Measurements from ENCODE around the gene STON2. TPM values are rescaled to one million over a fixed set of nuclear protein-coding genes. Genes with fewer than 3 reads are reported as not detected.

The STON2 gene
- total and polyA plus RNA-seq, 2 of the 8 experiments (the other 6 are each of a cell fraction or from before 2014, with no cell fraction given) = 8.9 to 50.0 TPM

DNA sequence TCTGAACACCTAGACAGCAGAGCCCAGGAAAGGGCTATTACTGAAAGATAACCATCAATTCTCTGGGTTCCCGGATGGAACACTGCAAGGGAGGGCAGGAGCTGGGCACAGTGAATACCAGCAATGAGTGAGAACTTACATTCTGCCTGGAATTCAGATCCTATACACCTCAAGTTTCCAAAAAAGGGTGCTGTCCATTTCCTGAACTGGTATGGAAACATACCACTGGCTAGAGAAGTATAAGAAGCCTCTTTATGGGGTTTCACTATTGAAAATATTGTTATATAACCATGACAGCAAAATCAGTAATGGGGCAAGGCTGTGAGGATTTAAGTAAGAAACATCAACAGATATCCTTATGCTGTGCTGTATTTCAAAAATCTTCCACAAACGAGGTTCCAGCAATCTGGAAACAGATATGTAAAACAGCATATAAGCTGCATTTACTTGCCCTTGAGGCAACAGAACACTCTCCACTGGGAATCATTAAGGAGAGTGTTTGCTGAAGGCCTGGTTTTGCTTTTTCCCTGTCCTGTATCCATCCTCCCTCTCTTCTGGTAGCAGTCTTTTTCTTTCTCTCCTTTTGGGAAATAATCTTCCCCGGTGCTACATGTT lies 126.1 kb downstream of the STON2 start:
- Histone ChIP-seq H4K5ac (ENCODE audit: insufficient read length, low read depth, low read length) (no peak overlapping the region), H3K79me2 (ENCODE audit: control insufficient read depth in 1 of 2, insufficient read depth in 2 of 2, low read length in 2 of 2) (no peaks in the 10 kb centered on the region), H3K79me1 (ENCODE audit: low read depth, low read length) (no peaks in the 10 kb centered on the region), H4K20me1 (replicated peaks in 1 of 2; ENCODE audit: control insufficient read depth in 1 of 2, insufficient read depth in 2 of 2, low read length in 2 of 2) (no peaks in the 10 kb centered on the region), H3K4ac (replicated peaks; ENCODE audit: insufficient read length, low read depth, low read length) (no peak overlapping the region), H3K4me2 (ENCODE audit: insufficient read depth in 1 of 2, low read depth in 2 of 2, low read length in 2 of 2) (no peak overlapping the region), H3K56ac (replicated peaks; ENCODE audit: insufficient read length, low read depth, low read length) (no peak overlapping the region), H3K27ac (ENCODE audit: low read depth, low read length) (no peak overlapping the region), H3K18ac (ENCODE audit: extremely low read depth, low read length) (no peak overlapping the region), H3K14ac (ENCODE audit: insufficient read length) (no peak overlapping the region), H3K27me3 (replicated peaks in 1 of 4; ENCODE audit: control insufficient read depth in 3 of 4, extremely low read depth in 1 of 4, insufficient read depth in 3 of 4, low read length in 3 of 4) (no peaks in the 10 kb centered on the region), H2BK20ac (ENCODE audit: low read length) (no peak overlapping the region), H2AFZ (ENCODE audit: low read length) (no peak overlapping the region), H4K91ac (replicated peaks; ENCODE audit: insufficient read length, low read length) (no peak overlapping the region), H3K9ac (replicated peaks in 1 of 4; ENCODE audit: extremely low read depth in 1 of 4, low read depth in 3 of 4, low read length in 3 of 4) (no peak overlapping the region), H3K23ac (ENCODE audit: insufficient read length) (no peak overlapping the region), H3K9me3 (ENCODE audit: insufficient read depth in 2 of 2, low read depth in 1 of 2, low read length in 1 of 2) (no peaks in the 10 kb centered on the region), H2AK5ac (ENCODE audit: low read depth, low read length) (no peak overlapping the region), H3K23me2 (ENCODE audit: low read depth, low read length) (no peaks in the 10 kb centered on the region), H2BK12ac (ENCODE audit: low read depth, low read length) (no peak overlapping the region), H4K8ac (ENCODE audit: extremely low read depth, insufficient read depth, low read length) (no peak overlapping the region), H2BK15ac (ENCODE audit: low read length) (no peak overlapping the region), H3K4me1 (replicated peaks in 1 of 4; ENCODE audit: control insufficient read depth in 3 of 4, insufficient read depth in 4 of 4, low read length in 3 of 4) (no peaks in the 10 kb centered on the region), H2BK5ac (ENCODE audit: low read depth, low read length) (no peak overlapping the region), H2BK120ac (replicated peaks; ENCODE audit: low read depth, low read length) (no peak overlapping the region), H3K4me3 (ENCODE audit: extremely low read depth in 1 of 4, insufficient read depth in 2 of 4, low read depth in 3 of 4, low read length in 4 of 4) (no peak overlapping the region), H3K36me3 (ENCODE audit: control insufficient read depth in 2 of 4, insufficient read depth in 4 of 4, low read length in 3 of 4) (peaks cover 5 to 15% (median 8%) of the 10 kb centered on the region in 4 experiments; a peak in 5 of 8 replicates)
- 82% methylated on average over 3 of the region's 3 CpGs; no CpG with 5 or more reads in 1 of the 2 experiments for WGBS, 2 experiments (ENCODE audit: extremely low coverage in 1 of 2, insufficient coverage in 1 of 2, insufficient read length in 1 of 2, insufficient replicate concordance in 2 of 2, low coverage in 1 of 2, low lambda C conversion rate in 2 of 2, missing lambda C conversion rate in 1 of 2)
- ChIA-PET POLR2A (ENCODE audit: partially characterized antibody) (interaction anchor here (1.2 kb wide), 1 partner anchor 53 kb away, joined by 3 read pairs; the partner anchor contains the start of gene GTF2A1), CTCF (ENCODE audit: partially characterized antibody) (interaction anchor here (0.6 to 20.7 kb wide), 9 partner anchors 24 to 239 kb away, joined by 3 to 426 read pairs (median 4); no protein-coding TSS in a partner anchor)
- FAIRE-seq = no peak
- DNase-seq (ENCODE audit: low read depth in 1 of 2, low spot score in 2 of 2) = no peak
- TF ChIP-seq KDM1A (IDR thresholded peaks at IDR 0.05; ENCODE audit: borderline replicate concordance, low read length) (no peak), TAF1 (IDR thresholded peaks at IDR 0.05; ENCODE audit: low read depth, low read length) (no peak), TEAD4 (IDR thresholded peaks at IDR 0.05; ENCODE audit: low read depth, low read length) (no peak), RAD21 (IDR thresholded peaks at IDR 0.05 in 1 of 2, conservative IDR thresholded peaks at IDR 0.05 in 1 of 2; ENCODE audit: low read depth in 2 of 2, low read length in 2 of 2) (no peak), MAFK (IDR thresholded peaks at IDR 0.05; ENCODE audit: low read depth, low read length) (no peak), CTBP2 (IDR thresholded peaks at IDR 0.05; ENCODE audit: borderline replicate concordance, insufficient read depth, insufficient read length, low read length) (no peak), HDAC6 (IDR thresholded peaks at IDR 0.05; ENCODE audit: low read depth, low read length) (no peak), POLR2A (IDR thresholded peaks at IDR 0.05; ENCODE audit: control extremely low read depth in 1 of 2, low read depth in 2 of 2, low read length in 2 of 2) (no peak), SP2 (IDR thresholded peaks at IDR 0.05; ENCODE audit: low read length) (no peak), BCL11A (IDR thresholded peaks at IDR 0.05; ENCODE audit: low read depth in 2 of 2, low read length in 2 of 2) (no peak), EGR1 (IDR thresholded peaks at IDR 0.05; ENCODE audit: borderline replicate concordance, low read depth, low read length) (no peak), TBP (IDR thresholded peaks at IDR 0.05; ENCODE audit: low read depth, low read length) (no peak)
- TF ChIP-seq, protein P1, sequence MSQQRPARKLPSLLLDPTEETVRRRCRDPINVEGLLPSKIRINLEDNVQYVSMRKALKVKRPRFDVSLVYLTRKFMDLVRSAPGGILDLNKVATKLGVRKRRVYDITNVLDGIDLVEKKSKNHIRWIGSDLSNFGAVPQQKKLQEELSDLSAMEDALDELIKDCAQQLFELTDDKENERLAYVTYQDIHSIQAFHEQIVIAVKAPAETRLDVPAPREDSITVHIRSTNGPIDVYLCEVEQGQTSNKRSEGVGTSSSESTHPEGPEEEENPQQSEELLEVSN (IDR thresholded peaks at IDR 0.05) = no peak

All from H1 (cell line).